Activated B cell treated with CpG ODN at 0.5 μM for 24 hours (primary cell): ENCODE measurements around the gene GRM6. TPM values are rescaled to one million over a fixed set of nuclear protein-coding genes. Genes with fewer than 3 reads are reported as not detected.

Source experiments
- ATAC-seq: fragments of 200-7000 bp; cut with Tn5 transposase; one replicate; pipeline ENCODE4 v1.10.0; 2021; ENCODE audit warnings: low read depth, mild to moderate bottlenecking, moderate library complexity
- CTCF ChIA-PET: fragments of 350-600 bp; sonication (Branson Sonifier 250); formaldehyde crosslinking; loops from one replicate; lab custom pipeline; 2021; ENCODE audit warnings: antibody characterized with exemption; lab: Charles Lee
- POLR2A ChIA-PET: fragments of 350-600 bp; sonication (Branson Sonifier 250); formaldehyde crosslinking; loops from one replicate; lab custom pipeline; 2021; ENCODE audit warnings: antibody characterized with exemption; lab: Charles Lee
- DNase-seq: peaks from one replicate; pipeline ENCODE4 v3.0.0; 2022
- H3K27ac Mint-ChIP-seq: one replicate; pipeline ENCODE4 v1.8.0; 2020; ENCODE audit warnings: mixed read lengths
- H3K27me3 Mint-ChIP-seq: one replicate; pipeline ENCODE4 v1.8.0; 2021; ENCODE audit warnings: mixed read lengths
- H3K36me3 Mint-ChIP-seq: one replicate; pipeline ENCODE4 v1.8.0; 2021; ENCODE audit warnings: low read depth, mixed read lengths
- H3K4me1 Mint-ChIP-seq: one replicate; pipeline ENCODE4 v1.8.0; 2021; ENCODE audit warnings: mixed read lengths
- H3K4me3 Mint-ChIP-seq: one replicate; pipeline ENCODE4 v1.8.0; 2020; ENCODE audit warnings: mild to moderate bottlenecking, mixed read lengths
- H3K9me3 Mint-ChIP-seq: one replicate; pipeline ENCODE4 v1.8.0; 2020; ENCODE audit warnings: mixed read lengths
- intact Hi-C: fragments of 100-400 bp; cut with micrococcal nuclease; formaldehyde crosslinking; loops from one replicate; pipeline ENCODE4 v1.15.1; 2024
- total RNA-seq: library from RNA; stranded (reverse); gene quantifications from 2 replicates; pipeline ENCODE4 v1.2.3, GENCODE V29; 2022
- TF ChIP-seq, protein P1 (sequence below): fragments of 200-600 bp; IDR thresholded peaks from one replicate; pipeline ENCODE4 v1.8.0; 2022; ENCODE audit warnings: antibody characterized with exemption, mild to moderate bottlenecking

GRM6 gene
- total RNA-seq, 1 donor from 2014 or later = not detected

DNA sequence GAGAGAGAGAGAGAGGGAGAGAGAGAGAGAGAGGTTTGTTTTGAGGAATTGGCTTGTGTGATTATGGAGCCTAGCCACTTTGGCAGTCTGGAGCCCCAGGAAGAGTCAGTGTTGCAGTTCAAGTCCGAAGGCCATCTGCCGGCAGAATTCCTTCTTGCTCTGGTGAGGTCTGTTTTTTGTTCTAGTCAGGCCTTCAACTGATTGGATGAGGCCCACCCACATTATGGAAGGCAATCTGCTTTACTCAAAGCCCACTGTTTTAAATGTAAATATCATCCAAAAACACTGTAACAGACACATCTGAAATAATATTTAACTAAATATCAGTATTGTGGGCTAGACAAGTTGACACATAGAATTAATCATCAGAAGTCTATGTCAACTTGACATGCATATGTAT, 11.4 kb upstream of the GRM6 start:
- Mint-ChIP-seq H3K27ac (no peak overlapping the region), H3K9me3 (peaks cover 32% of the 10 kb centered on the region), H3K4me1 (no peaks in the 10 kb centered on the region), H3K27me3 (peaks cover 3% of the 10 kb centered on the region), H3K36me3 (no peaks in the 10 kb centered on the region), H3K4me3 (no peak overlapping the region)
- POLR2A ChIA-PET = no interaction called here
- no peak for DNase-seq
- TF ChIP-seq, protein P1, sequence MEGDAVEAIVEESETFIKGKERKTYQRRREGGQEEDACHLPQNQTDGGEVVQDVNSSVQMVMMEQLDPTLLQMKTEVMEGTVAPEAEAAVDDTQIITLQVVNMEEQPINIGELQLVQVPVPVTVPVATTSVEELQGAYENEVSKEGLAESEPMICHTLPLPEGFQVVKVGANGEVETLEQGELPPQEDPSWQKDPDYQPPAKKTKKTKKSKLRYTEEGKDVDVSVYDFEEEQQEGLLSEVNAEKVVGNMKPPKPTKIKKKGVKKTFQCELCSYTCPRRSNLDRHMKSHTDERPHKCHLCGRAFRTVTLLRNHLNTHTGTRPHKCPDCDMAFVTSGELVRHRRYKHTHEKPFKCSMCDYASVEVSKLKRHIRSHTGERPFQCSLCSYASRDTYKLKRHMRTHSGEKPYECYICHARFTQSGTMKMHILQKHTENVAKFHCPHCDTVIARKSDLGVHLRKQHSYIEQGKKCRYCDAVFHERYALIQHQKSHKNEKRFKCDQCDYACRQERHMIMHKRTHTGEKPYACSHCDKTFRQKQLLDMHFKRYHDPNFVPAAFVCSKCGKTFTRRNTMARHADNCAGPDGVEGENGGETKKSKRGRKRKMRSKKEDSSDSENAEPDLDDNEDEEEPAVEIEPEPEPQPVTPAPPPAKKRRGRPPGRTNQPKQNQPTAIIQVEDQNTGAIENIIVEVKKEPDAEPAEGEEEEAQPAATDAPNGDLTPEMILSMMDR = no peak
- ATAC-seq = no peak
- CTCF ChIA-PET = no interaction called here
- intact Hi-C loops = no loop called here

DNA sequence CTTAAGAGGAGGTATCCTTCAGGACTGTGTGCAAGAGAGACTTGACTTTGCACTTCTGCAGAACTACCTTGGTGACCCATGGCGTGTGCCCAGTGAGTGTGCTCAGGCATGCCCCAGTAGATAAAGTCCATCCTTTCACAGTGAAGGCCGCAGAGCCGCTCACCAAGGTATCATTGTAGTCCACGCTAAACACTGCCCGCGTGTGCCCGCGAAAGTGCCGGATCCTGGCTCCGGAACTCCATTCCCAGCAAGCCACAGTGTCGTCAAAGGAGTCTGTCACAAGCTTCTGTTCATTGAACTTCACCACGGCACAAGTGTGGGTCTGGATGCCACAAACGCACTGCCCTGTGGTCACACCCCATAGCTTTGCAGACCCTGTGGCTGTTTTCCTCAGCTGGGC, 3.3 kb upstream of the GRM6 start:
- POLR2A ChIA-PET = no interaction called here
- H3K9me3 Mint-ChIP-seq = peaks cover 3% of the 10 kb centered on the region
- no peaks in the 10 kb centered on the region for H3K36me3 Mint-ChIP-seq
- ATAC-seq (no peak), DNase-seq (no peak)
- H3K4me1 Mint-ChIP-seq = no peaks in the 10 kb centered on the region
- intact Hi-C loops = no loop called here
- H3K4me3 Mint-ChIP-seq = no peak overlapping the region
- CTCF ChIA-PET = no interaction called here
- TF ChIP-seq, protein P1 = no peak
- no peak overlapping the region for H3K27ac Mint-ChIP-seq
- peaks cover 18% of the 10 kb centered on the region for H3K27me3 Mint-ChIP-seq

DNA sequence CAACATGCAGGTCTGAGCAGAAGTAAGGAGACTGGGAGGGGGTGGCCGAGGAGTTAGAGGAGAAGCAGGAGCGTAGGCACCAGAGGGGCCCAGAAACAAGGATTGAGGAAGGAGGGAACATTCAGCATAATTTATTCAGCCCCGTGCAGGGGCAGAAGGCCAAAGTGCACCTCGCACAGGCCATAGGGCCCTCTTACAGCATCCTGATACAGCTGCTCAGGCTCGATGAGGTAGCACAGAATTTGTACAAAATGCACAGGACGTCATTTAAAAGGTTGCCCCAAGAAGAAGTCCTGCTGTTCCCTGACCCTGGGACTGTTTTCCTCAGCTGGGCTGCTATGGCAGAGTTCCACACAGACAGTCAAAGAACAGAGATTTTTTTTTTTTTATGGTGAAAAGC, 2.1 kb upstream of the GRM6 start:
- ATAC-seq (no peak), DNase-seq (no peak)
- TF ChIP-seq, protein P1 = no peak
- Mint-ChIP-seq H3K4me1 (no peaks in the 10 kb centered on the region), H3K4me3 (no peak overlapping the region), H3K9me3 (no peaks in the 10 kb centered on the region), H3K27me3 (peaks cover 27% of the 10 kb centered on the region), H3K27ac (no peak overlapping the region), H3K36me3 (no peaks in the 10 kb centered on the region)
- ChIA-PET POLR2A (no interaction called here), CTCF (no interaction called here)
- intact Hi-C loops = no loop called here

DNA sequence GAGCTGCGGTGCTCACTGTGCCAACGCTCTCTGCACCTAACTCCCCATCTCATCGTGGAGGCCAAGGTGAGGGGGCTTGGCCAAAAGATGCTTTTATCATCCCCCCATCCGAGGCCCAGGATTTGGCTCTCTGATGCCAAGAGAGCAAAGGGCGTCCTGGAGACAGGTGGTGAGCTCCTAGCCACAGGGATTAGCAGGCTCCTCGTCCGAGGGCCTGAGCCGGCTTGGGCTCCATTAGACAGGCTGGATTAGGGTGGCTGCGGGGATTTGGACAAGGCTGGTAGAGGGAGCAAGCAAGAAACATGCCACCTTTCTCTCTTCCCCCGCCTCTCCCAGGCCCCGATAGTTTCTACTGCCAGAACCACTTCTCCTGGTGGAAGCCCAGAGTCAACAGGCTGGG, 1.0 kb upstream of the GRM6 start:
- ChIA-PET POLR2A (no interaction called here), CTCF (no interaction called here)
- TF ChIP-seq, protein P1 = no peak
- intact Hi-C loops = no loop called here
- Mint-ChIP-seq H3K9me3 (no peaks in the 10 kb centered on the region), H3K36me3 (no peaks in the 10 kb centered on the region), H3K4me1 (no peaks in the 10 kb centered on the region), H3K27me3 (peaks cover 27% of the 10 kb centered on the region), H3K4me3 (no peak overlapping the region), H3K27ac (no peak overlapping the region)
- ATAC-seq = no peak
- no peak for DNase-seq

DNA sequence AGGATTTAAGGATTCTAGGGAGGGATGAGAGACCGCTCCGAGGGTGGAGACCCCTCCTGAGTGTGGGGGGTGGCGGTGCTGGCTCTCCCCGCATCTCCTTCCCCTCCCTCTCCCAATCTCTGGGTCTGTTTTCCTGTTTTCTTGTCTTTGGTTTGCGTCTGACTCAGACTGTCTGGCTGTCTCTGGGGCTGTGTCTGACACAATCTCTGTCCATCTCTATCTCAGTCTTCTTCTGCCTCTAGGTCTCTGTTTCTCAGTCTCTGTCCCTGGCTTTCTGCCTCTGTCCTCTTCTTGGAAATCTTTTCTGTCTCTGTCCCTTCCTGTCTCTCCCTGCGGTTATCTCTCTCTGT, 196 bp upstream of the GRM6 start:
- H3K4me1 Mint-ChIP-seq = no peaks in the 10 kb centered on the region
- intact Hi-C loops = no loop called here
- H3K27ac Mint-ChIP-seq = no peak overlapping the region
- H3K4me3 Mint-ChIP-seq = no peak overlapping the region
- TF ChIP-seq, protein P1 = no peak
- peaks cover 27% of the 10 kb centered on the region for H3K27me3 Mint-ChIP-seq
- no peaks in the 10 kb centered on the region for H3K9me3 Mint-ChIP-seq
- ChIA-PET CTCF (no interaction called here), POLR2A (no interaction called here)
- no peaks in the 10 kb centered on the region for H3K36me3 Mint-ChIP-seq
- ATAC-seq = no peak
- DNase-seq = no peak
